ENCODE measurements around the gene CD59.

The CD59 gene

DNA sequence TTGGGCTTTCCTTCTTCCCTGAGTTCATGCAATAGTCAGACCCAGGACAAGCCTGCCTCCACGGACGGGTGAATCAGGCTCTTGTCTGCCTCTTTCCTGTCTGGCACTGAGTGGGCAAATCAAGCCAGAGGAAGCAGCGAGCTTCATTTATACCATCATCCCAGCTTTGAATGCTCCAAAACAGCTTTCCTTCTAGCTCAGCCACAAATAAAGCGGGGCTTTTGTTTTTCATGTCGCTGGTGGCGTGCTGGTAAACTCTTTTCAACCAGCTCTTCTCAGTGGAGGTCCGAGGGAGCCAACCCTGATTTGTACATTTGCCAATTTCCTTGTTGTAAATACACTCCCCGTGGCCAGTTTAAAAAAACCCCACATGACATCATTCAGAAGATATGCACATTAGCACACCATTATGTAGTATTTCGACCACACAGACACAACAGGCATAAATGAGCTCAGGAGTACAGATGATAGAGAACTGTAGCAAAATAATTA lies 44.2 kb downstream of the CD59 start:
- H3K36me3 ChIP-seq (ENCODE audit: control insufficient read depth, insufficient read depth, low read length) = no peaks in the 10 kb centered on the region
- H3K9me3 ChIP-seq (ENCODE audit: control insufficient read depth, insufficient read depth, low read depth, low read length) = no peaks in the 10 kb centered on the region
- H3K4me1 ChIP-seq (ENCODE audit: control insufficient read depth, insufficient read depth, low read length) = peaks cover 37% of the 10 kb centered on the region
- no peak overlapping the region for H3K4me3 ChIP-seq (ENCODE audit: low read depth, low read length)
- H3K27ac ChIP-seq (ENCODE audit: low read depth, low read length) = no peak overlapping the region
- H3K27me3 ChIP-seq (ENCODE audit: control insufficient read depth, insufficient read depth, low read length) = no peaks in the 10 kb centered on the region
- no peak overlapping the region for H3K9ac ChIP-seq (ENCODE audit: low read length)

DNA sequence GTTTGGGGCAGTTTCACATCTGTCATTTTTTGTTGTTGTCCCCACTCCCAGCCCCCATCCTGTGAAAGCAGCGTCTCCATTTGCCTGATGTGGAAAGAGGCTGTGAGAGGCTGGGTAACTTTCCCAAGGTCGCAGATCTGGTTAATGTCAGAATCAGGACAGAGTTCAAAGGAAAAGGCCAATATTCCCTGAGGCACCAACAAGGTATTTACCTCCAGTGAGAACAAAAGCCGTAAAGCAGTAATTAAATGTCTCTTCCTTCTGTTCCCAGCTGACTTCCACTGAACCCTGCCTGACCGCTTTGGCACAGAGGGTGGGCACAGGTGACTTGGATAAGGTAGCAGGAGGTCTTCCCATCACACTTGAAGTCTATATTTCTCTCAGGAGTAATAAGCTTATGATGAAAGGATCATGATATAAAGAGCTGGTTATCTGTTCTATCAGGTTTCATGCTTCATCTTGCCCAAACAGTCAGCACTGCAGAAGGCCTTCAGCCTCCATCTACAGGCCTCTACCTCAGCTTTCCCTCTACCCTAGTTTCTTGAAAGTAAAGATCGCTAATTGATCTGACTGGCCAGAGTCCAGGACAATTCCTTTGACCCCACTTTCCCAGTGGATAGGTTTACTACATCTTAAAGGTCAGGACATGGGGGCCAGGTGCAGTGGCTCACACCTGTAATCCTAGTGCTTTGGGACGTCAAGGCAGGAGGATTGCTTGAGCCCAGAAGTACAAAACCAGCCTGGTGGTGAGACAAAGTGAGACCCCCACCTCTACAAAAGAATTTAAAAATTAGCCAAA lies 45.0 kb downstream of the CD59 start:
- no peaks in the 10 kb centered on the region for H3K9me3 ChIP-seq (ENCODE audit: control insufficient read depth, insufficient read depth, low read depth, low read length)
- H3K9ac ChIP-seq (ENCODE audit: low read length) = no peak overlapping the region
- H3K4me1 ChIP-seq (ENCODE audit: control insufficient read depth, insufficient read depth, low read length) = peaks cover 37% of the 10 kb centered on the region
- H3K4me3 ChIP-seq (ENCODE audit: low read depth, low read length) = no peak overlapping the region
- no peaks in the 10 kb centered on the region for H3K36me3 ChIP-seq (ENCODE audit: control insufficient read depth, insufficient read depth, low read length)
- H3K27ac ChIP-seq (ENCODE audit: low read depth, low read length) = no peak overlapping the region
- no peaks in the 10 kb centered on the region for H3K27me3 ChIP-seq (ENCODE audit: control insufficient read depth, insufficient read depth, low read length)

DNA sequence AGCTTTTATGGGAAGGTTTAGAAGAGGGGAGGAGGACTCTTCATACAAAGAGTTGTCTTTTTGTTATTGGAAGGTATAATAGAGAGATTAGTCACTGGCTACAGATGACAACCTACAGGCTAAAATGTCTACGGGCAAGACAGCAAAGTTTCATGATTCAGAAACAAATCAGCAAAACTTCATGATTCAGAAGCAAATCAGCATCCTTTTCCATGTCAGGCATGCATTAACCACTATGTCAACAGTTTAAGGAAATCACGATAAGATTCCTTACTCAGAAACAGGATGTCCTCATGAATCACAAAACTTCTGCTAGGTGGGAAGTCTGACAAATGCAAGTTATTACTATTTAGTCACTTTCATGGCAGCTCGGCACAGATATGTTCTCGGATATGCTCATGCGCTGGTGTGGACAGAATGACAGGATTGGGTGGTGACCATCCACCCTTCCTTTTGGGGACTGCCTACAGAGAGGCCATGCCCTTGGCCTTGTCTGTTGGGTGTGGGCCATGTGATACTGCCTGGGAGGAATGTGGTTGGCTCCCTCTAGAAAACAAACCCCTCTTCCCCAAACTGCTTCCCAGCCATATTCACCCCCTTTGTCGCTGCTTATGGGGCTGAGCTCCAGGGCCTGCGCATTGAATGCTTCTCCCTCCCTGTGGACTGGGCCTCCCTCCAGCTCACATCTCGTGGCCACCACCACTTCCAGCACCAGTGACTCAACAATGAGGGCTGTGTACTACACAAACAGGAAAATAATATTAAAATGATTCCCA lies 45.7 kb downstream of the CD59 start:
- H3K4me1 ChIP-seq (ENCODE audit: control insufficient read depth, insufficient read depth, low read length) = peaks cover 32% of the 10 kb centered on the region
- no peak overlapping the region for H3K27ac ChIP-seq (ENCODE audit: low read depth, low read length)
- H3K36me3 ChIP-seq (ENCODE audit: control insufficient read depth, insufficient read depth, low read length) = no peaks in the 10 kb centered on the region
- H3K27me3 ChIP-seq (ENCODE audit: control insufficient read depth, insufficient read depth, low read length) = no peaks in the 10 kb centered on the region
- no peaks in the 10 kb centered on the region for H3K9me3 ChIP-seq (ENCODE audit: control insufficient read depth, insufficient read depth, low read depth, low read length)
- no peak overlapping the region for H3K4me3 ChIP-seq (ENCODE audit: low read depth, low read length)
- H3K9ac ChIP-seq (ENCODE audit: low read length) = no peak overlapping the region

DNA sequence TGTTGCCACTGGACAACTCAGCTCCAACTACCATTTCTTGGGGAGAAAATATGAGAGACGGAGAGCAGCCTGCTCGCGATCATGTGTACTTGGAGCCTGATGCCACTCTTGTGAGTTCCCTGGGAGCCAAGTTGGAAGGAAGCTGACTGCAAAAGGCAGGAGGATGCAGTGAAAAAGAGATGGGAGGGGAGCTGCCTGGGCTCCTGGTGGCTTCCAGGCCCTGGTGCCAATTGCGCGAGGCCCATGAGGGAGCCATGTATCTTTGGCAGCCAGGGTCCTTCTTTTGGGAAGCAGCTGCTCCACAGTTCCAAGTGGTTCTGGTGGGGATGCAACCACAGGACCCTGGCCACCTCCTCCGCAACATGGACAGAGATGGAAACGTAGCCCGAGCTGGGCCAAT lies 46.7 kb downstream of the CD59 start:
- Histone ChIP-seq H3K36me3 (ENCODE audit: control insufficient read depth, insufficient read depth, low read length) (no peaks in the 10 kb centered on the region), H3K4me3 (ENCODE audit: low read depth, low read length) (no peak overlapping the region), H3K9ac (ENCODE audit: low read length) (no peak overlapping the region), H3K9me3 (ENCODE audit: control insufficient read depth, insufficient read depth, low read depth, low read length) (no peaks in the 10 kb centered on the region), H3K27me3 (ENCODE audit: control insufficient read depth, insufficient read depth, low read length) (no peaks in the 10 kb centered on the region), H3K4me1 (ENCODE audit: control insufficient read depth, insufficient read depth, low read length) (peaks cover 26% of the 10 kb centered on the region), H3K27ac (ENCODE audit: low read depth, low read length) (no peak overlapping the region)

DNA sequence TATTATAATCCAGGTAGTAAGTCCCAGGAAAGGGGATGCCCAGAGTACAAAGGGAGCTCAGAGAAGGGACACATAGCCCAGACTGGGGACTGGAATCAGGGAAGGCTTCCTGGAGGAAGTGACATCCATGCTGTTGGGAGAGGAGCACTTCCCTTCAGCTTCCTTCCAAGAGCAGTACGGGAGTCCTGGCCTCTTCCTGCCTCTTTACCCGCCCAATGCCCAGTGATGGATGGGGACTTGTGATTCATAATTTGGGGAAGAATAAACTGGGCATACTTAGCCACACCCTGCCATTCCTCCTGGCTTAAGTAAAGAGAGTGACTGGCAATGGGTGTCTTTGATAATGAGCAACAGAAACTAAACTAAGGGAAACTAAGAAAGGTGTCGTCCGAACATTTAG lies 47.1 kb downstream of the CD59 start:
- no peaks in the 10 kb centered on the region for H3K9me3 ChIP-seq (ENCODE audit: control insufficient read depth, insufficient read depth, low read depth, low read length)
- peaks cover 30% of the 10 kb centered on the region for H3K4me1 ChIP-seq (ENCODE audit: control insufficient read depth, insufficient read depth, low read length)
- H3K4me3 ChIP-seq (ENCODE audit: low read depth, low read length) = no peak overlapping the region
- H3K27ac ChIP-seq (ENCODE audit: low read depth, low read length) = no peak overlapping the region
- no peak overlapping the region for H3K9ac ChIP-seq (ENCODE audit: low read length)
- no peaks in the 10 kb centered on the region for H3K27me3 ChIP-seq (ENCODE audit: control insufficient read depth, insufficient read depth, low read length)
- no peaks in the 10 kb centered on the region for H3K36me3 ChIP-seq (ENCODE audit: control insufficient read depth, insufficient read depth, low read length)

DNA sequence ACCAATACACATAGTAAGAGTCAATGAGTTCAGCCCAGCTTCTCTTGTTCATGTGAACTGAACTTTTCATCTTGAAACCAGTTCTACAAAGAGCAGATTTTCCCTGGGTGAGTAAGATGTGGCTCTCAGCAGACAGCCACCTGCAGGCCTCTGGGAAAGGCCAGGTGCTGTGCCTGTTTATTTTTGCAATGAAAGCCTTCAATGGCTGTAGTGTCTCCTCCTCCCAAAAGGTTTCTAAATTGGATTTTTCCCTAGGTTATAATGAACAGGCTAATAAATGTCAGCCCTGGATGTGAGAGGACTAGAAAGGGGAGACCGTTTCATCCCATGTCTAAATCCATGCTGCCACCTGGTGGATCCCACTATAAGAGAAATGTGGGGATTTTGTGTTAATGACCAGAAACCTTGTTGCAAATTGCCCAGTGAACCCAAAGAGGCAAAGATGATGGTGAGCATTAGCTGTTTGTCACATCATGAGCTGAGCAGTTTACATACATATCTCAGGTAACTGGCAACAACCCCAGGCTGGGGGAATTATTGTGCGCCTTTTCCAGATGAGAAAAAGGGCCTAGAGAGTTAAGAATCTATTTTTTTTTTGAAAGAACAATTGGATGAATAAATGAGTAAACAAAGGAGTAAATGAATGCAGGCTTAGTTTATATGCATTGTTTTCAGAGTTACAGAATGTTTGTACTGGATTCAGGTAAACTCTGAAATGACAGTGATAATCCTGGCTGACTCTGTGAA lies 48.3 kb downstream of the CD59 start:
- H3K9me3 ChIP-seq (ENCODE audit: control insufficient read depth, insufficient read depth, low read depth, low read length) = no peaks in the 10 kb centered on the region
- H3K4me3 ChIP-seq (ENCODE audit: low read depth, low read length) = no peak overlapping the region
- H3K27me3 ChIP-seq (ENCODE audit: control insufficient read depth, insufficient read depth, low read length) = no peaks in the 10 kb centered on the region
- no peaks in the 10 kb centered on the region for H3K36me3 ChIP-seq (ENCODE audit: control insufficient read depth, insufficient read depth, low read length)
- H3K27ac ChIP-seq (ENCODE audit: low read depth, low read length) = no peak overlapping the region
- peaks cover 39% of the 10 kb centered on the region for H3K4me1 ChIP-seq (ENCODE audit: control insufficient read depth, insufficient read depth, low read length)
- no peak overlapping the region for H3K9ac ChIP-seq (ENCODE audit: low read length)

DNA sequence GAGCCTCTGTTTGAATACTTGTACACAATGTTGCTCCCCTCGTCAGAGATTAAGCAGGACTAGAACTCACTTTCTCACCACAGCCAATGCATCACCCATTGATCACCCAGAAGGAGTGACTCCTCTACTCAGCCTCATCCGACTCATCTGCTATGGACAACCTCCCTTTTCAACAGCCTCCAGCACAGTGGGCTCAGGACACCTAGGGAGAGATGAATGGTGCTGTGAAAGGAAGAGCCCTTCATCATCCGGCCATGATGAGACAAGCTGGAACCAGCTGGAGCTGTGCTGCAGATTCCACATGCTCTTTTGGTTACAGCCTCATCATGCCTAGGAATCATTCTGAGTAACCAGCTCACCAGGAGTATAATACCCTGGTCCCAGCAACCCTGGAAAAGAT lies 51.1 kb downstream of the CD59 start:
- no peaks in the 10 kb centered on the region for H3K36me3 ChIP-seq (ENCODE audit: control insufficient read depth, insufficient read depth, low read length)

DNA sequence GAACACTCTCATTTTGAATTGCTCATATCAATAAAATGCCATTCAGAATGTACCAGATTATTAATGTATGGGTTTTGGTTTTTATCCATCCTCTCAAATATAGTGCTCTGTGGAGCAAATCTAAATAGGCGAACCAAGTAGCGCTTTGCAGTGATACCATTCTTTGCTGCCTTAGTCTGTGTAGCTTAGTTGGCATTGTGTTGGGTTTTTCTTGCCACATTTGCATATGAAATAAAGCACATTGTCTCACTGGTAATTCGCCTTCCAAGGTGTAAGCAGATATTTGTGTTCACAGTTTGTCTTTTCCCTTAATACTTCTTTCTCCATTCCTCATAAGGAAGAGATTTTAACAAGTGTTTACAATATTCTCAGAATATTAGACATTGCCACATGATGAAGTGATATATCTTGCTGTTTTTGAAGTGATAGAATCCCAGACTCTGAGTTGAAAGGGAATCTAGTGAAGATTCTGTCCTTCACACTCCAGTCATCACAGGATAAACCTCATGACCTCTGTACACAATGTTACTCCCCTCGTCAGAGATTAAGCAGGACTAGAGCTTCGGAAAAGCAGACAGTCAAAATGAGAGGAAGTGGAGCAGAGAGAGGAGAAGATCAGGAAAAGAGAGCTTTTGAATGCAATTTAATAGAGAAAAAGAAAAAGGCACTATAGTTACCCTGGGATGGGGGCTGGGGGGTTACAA lies 52.1 kb downstream of the CD59 start:
- no peak overlapping the region for H3K9ac ChIP-seq (ENCODE audit: low read length)
- peaks cover 21% of the 10 kb centered on the region for H3K4me1 ChIP-seq (ENCODE audit: control insufficient read depth, insufficient read depth, low read length)
- no peaks in the 10 kb centered on the region for H3K27me3 ChIP-seq (ENCODE audit: control insufficient read depth, insufficient read depth, low read length)
- no peaks in the 10 kb centered on the region for H3K9me3 ChIP-seq (ENCODE audit: control insufficient read depth, insufficient read depth, low read depth, low read length)
- H3K4me3 ChIP-seq (ENCODE audit: low read depth, low read length) = no peak overlapping the region
- no peak overlapping the region for H3K27ac ChIP-seq (ENCODE audit: low read depth, low read length)
- H3K36me3 ChIP-seq (ENCODE audit: control insufficient read depth, insufficient read depth, low read length) = no peaks in the 10 kb centered on the region

More for the DNA sequence above, 51.1 kb downstream of the CD59 start:
- H3K4me3 ChIP-seq (ENCODE audit: low read depth, low read length) = no peak overlapping the region
- H3K27ac ChIP-seq (ENCODE audit: low read depth, low read length) = no peak overlapping the region
- no peak overlapping the region for H3K9ac ChIP-seq (ENCODE audit: low read length)
- no peaks in the 10 kb centered on the region for H3K9me3 ChIP-seq (ENCODE audit: control insufficient read depth, insufficient read depth, low read depth, low read length)
- no peaks in the 10 kb centered on the region for H3K27me3 ChIP-seq (ENCODE audit: control insufficient read depth, insufficient read depth, low read length)
- H3K4me1 ChIP-seq (ENCODE audit: control insufficient read depth, insufficient read depth, low read length) = peaks cover 21% of the 10 kb centered on the region

DNA sequence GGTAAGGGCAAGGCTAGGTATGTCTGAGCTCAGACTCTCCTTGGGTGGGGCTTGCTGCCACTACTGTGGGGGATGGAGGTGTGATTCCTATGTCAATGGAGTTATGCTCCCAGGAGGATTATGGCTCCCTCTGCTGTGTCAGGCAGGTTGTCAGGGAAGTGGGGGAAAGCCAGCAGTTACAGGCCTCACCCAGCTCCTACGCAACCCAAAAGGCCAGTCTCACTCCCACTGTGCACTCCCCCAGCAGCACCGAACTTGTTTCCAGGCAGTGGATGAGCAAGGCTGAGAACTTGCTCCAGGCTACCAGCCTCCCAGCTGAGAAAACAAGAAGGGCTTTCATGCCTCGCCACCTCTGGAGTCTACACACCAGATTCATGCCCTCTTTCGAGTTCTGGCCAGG lies 53.8 kb downstream of the CD59 start:
- H3K27ac ChIP-seq (ENCODE audit: low read depth, low read length) = no peak overlapping the region
- no peaks in the 10 kb centered on the region for H3K27me3 ChIP-seq (ENCODE audit: control insufficient read depth, insufficient read depth, low read length)
- H3K9me3 ChIP-seq (ENCODE audit: control insufficient read depth, insufficient read depth, low read depth, low read length) = no peaks in the 10 kb centered on the region; the same call in 1 of the 2 replicates
- peaks cover 21% of the 10 kb centered on the region for H3K4me1 ChIP-seq (ENCODE audit: control insufficient read depth, insufficient read depth, low read length)
- no peak overlapping the region for H3K4me3 ChIP-seq (ENCODE audit: low read depth, low read length)
- no peaks in the 10 kb centered on the region for H3K36me3 ChIP-seq (ENCODE audit: control insufficient read depth, insufficient read depth, low read length)
- no peak overlapping the region for H3K9ac ChIP-seq (ENCODE audit: low read length)

DNA sequence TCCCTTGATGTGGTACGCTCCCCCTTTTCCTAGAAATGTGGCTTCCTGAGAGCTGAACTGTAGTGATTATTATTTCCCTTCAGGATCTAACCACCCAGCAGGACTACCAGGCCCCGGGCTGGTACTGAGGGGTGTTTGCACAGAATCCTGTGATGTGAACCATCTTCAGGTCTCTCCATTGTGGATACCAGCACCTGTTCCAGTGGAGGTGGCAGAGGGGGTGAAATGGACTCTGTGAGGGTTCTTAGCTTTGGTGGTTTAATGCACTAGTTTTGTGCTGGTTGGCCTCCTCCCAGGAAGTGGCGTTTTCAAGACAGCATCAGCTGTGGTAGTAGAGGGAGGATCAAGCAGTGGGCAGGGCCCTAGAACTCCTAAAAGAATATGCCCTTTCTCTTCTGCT lies 54.2 kb downstream of the CD59 start:
- H3K9ac ChIP-seq (ENCODE audit: low read length) = no peak overlapping the region
- no peaks in the 10 kb centered on the region; the same call in 1 of the 2 replicates for H3K9me3 ChIP-seq (ENCODE audit: control insufficient read depth, insufficient read depth, low read depth, low read length)
- H3K27ac ChIP-seq (ENCODE audit: low read depth, low read length) = no peak overlapping the region
- peaks cover 21% of the 10 kb centered on the region for H3K4me1 ChIP-seq (ENCODE audit: control insufficient read depth, insufficient read depth, low read length)
- no peaks in the 10 kb centered on the region for H3K36me3 ChIP-seq (ENCODE audit: control insufficient read depth, insufficient read depth, low read length)
- no peaks in the 10 kb centered on the region for H3K27me3 ChIP-seq (ENCODE audit: control insufficient read depth, insufficient read depth, low read length)
- H3K4me3 ChIP-seq (ENCODE audit: low read depth, low read length) = no peak overlapping the region
